Measurements from ENCODE around the gene CXCR6.

The CXCR6 gene

GRCh38 chr3:45981346-45982074 is 38.2 kb downstream of the CXCR6 start:
- ChIA-PET CTCF (interaction anchor here (0.6 kb wide), 1 partner anchor 13 kb away, joined by 5 read pairs; no protein-coding TSS in a partner anchor), POLR2A (no interaction called here)
- peaks cover 1% of the 10 kb centered on the region; the same call in 1 of the 2 replicates for H3K4me1 ChIP-seq (ENCODE audit: control insufficient read depth, insufficient read depth, low read length)
- no peak overlapping the region for H3K4me3 ChIP-seq (ENCODE audit: low read depth, low read length)
- TF ChIP-seq ZNF18 (tag by site-specific recombination; IDR thresholded peaks at IDR 0.05), result no peak
- TF ChIP-seq, protein P1, sequence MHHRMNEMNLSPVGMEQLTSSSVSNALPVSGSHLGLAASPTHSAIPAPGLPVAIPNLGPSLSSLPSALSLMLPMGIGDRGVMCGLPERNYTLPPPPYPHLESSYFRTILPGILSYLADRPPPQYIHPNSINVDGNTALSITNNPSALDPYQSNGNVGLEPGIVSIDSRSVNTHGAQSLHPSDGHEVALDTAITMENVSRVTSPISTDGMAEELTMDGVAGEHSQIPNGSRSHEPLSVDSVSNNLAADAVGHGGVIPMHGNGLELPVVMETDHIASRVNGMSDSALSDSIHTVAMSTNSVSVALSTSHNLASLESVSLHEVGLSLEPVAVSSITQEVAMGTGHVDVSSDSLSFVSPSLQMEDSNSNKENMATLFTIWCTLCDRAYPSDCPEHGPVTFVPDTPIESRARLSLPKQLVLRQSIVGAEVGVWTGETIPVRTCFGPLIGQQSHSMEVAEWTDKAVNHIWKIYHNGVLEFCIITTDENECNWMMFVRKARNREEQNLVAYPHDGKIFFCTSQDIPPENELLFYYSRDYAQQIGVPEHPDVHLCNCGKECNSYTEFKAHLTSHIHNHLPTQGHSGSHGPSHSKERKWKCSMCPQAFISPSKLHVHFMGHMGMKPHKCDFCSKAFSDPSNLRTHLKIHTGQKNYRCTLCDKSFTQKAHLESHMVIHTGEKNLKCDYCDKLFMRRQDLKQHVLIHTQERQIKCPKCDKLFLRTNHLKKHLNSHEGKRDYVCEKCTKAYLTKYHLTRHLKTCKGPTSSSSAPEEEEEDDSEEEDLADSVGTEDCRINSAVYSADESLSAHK (tag by site-specific recombination; IDR thresholded peaks at IDR 0.05), result no peak
- peaks cover 5 to 86% of the 10 kb centered on the region in 2 experiments; a peak in 1 of 3 replicates for H3K36me3 ChIP-seq (ENCODE audit: control insufficient read depth in 2 of 2, insufficient read depth in 1 of 2, low read length in 2 of 2)
- no peaks in the 10 kb centered on the region for H3K9me3 ChIP-seq (ENCODE audit: control insufficient read depth, insufficient read depth, low read depth, low read length)
- no peak overlapping the region for H3K27ac ChIP-seq (ENCODE audit: extremely low read depth, low read depth, low read length)

DNA sequence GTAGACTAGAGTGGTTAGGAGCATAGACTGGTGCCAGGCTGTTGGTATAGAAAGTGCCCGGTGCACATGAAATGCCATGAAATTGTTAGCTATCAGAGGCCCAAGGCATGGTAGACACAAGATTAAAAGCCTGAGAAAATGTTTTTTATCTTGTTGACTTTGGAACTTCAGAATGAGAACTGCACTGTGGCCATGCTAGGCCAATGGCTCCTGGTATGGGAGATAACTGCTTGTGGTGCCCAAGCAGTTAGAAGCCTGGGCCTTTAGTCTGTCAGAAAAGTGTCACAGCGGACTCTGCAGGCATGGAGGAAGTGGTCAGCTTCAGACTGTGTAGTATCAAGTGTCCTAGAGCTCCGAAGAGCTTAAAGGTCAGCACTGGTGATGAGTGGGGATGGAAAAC is 40.5 kb downstream of the CXCR6 start:
- H3K4me3 ChIP-seq (ENCODE audit: low read depth, low read length), result no peak overlapping the region
- H3K36me3 ChIP-seq (ENCODE audit: control insufficient read depth in 2 of 2, insufficient read depth in 1 of 2, low read length in 2 of 2), result peaks cover 5 to 66% of the 10 kb centered on the region in 2 experiments; a peak in 1 of 3 replicates
- ChIA-PET POLR2A (no interaction called here), CTCF (no interaction called here)
- no peaks in the 10 kb centered on the region for H3K9me3 ChIP-seq (ENCODE audit: control insufficient read depth, insufficient read depth, low read depth, low read length)
- peaks cover 6% of the 10 kb centered on the region; the same call in 1 of the 2 replicates for H3K4me1 ChIP-seq (ENCODE audit: control insufficient read depth, insufficient read depth, low read length)
- TF ChIP-seq ZSCAN30 (tag by site-specific recombination; IDR thresholded peaks at IDR 0.05) (no peak), MYNN (tag by site-specific recombination; IDR thresholded peaks at IDR 0.05; ENCODE audit: borderline replicate concordance) (no peak), EGR2 (tag by site-specific recombination; IDR thresholded peaks at IDR 0.05; ENCODE audit: low read depth) (no peak), ZNF302 (tag by site-specific recombination; IDR thresholded peaks at IDR 0.05; ENCODE audit: low read depth) (no peak), MEIS1 (CRISPR knock-in tag; IDR thresholded peaks at IDR 0.05; ENCODE audit: borderline replicate concordance) (no peak), PRDM10 (tag by site-specific recombination; IDR thresholded peaks at IDR 0.05) (no peak), BCL11B (tag by site-specific recombination; IDR thresholded peaks at IDR 0.05; ENCODE audit: low read depth) (no peak), ZNF830 (tag by site-specific recombination; IDR thresholded peaks at IDR 0.05; ENCODE audit: low read depth) (no peak), ZNF76 (tag by site-specific recombination; IDR thresholded peaks at IDR 0.05; ENCODE audit: borderline replicate concordance, low read depth) (no peak), ZNF138 (tag by site-specific recombination; IDR thresholded peaks at IDR 0.05; ENCODE audit: borderline replicate concordance) (no peak), KLF1 (tag by site-specific recombination; IDR thresholded peaks at IDR 0.05) (no peak), HOXD13 (CRISPR knock-in tag; IDR thresholded peaks at IDR 0.05; ENCODE audit: borderline replicate concordance) (no peak), ZNF335 (tag by site-specific recombination; conservative IDR thresholded peaks at IDR 0.05) (no peak), ZBTB1 (tag by site-specific recombination; IDR thresholded peaks at IDR 0.05) (no peak), ZFP3 (tag by site-specific recombination; IDR thresholded peaks at IDR 0.05; ENCODE audit: low read depth) (no peak), ZEB2 (tag by site-specific recombination; IDR thresholded peaks at IDR 0.05) (no peak), ZNF416 (tag by site-specific recombination; IDR thresholded peaks at IDR 0.05) (no peak)
- H3K27ac ChIP-seq (ENCODE audit: extremely low read depth, low read depth, low read length), result no peak overlapping the region
